GM19455 (cell line): ENCODE results near the gene OXNAD1.
A peak's percentile ranks its signal among the peaks of the same experiment; 100 is the strongest.
"Not testable (repeated sequence)": the region's sequence is repeated elsewhere in the genome, so short reads cannot be mapped to it uniquely, and the experiment has no call there.

Source experiments
- ATAC-seq: cut with Tn5 transposase; IDR thresholded peaks from one replicate; pipeline ENCODE4 v1.9.1; 2021; ENCODE audit not compliant: unreplicated experiment

OXNAD1 gene

GRCh38 chr3:16303037-16303575 lies 38.1 kb downstream of the OXNAD1 start:
- no peak for ATAC-seq

- ATAC-seq = no peak
These were observed 39.3 kb downstream of the OXNAD1 start for GRCh38 chr3:16304061-16305010.

GRCh38 chr3:16305111-16305541 lies 40.1 kb downstream of the OXNAD1 start:
- no peak for ATAC-seq

- ATAC-seq = no peak
These were observed 43.0 kb downstream of the OXNAD1 start for GRCh38 chr3:16307832-16308531.

GRCh38 chr3:16308727-16309126 lies 43.7 kb downstream of the OXNAD1 start:
- no peak for ATAC-seq

- peak; percentile 91 for ATAC-seq
These were observed 44.5 kb downstream of the OXNAD1 start for GRCh38 chr3:16309558-16309957.

- not testable (repeated sequence) for ATAC-seq
These were observed 45.5 kb downstream of the OXNAD1 start for GRCh38 chr3:16310486-16310885.

- ATAC-seq = peak; percentile 43
These were observed 47.0 kb downstream of the OXNAD1 start for GRCh38 chr3:16311960-16312451.

GRCh38 chr3:16313886-16314645 lies 49.1 kb downstream of the OXNAD1 start:
- ATAC-seq = no peak

GRCh38 chr3:16315623-16316022 lies 50.6 kb downstream of the OXNAD1 start:
- ATAC-seq = no peak

GRCh38 chr3:16316396-16316795 lies 51.4 kb downstream of the OXNAD1 start:
- ATAC-seq = no peak

- ATAC-seq = no peak
These were observed 52.0 kb downstream of the OXNAD1 start for GRCh38 chr3:16316847-16317560.

- no peak for ATAC-seq
These were observed 52.5 kb downstream of the OXNAD1 start for GRCh38 chr3:16317561-16317945.

- ATAC-seq = no peak
These were observed 53.2 kb downstream of the OXNAD1 start for GRCh38 chr3:16318176-16318575.

- ATAC-seq = no peak
These were observed 54.3 kb downstream of the OXNAD1 start for GRCh38 chr3:16319307-16319706.

- no peak for ATAC-seq
These were observed 54.7 kb downstream of the OXNAD1 start for GRCh38 chr3:16319723-16320122.

GRCh38 chr3:16320711-16321110 lies 55.7 kb downstream of the OXNAD1 start:
- no peak for ATAC-seq

GRCh38 chr3:16322189-16322588 lies 57.2 kb downstream of the OXNAD1 start:
- ATAC-seq = no peak

- no peak for ATAC-seq
These were observed 58.7 kb downstream of the OXNAD1 start for GRCh38 chr3:16323737-16324136.

GRCh38 chr3:16325850-16326249 lies 60.8 kb downstream of the OXNAD1 start:
- ATAC-seq = no peak
